Loucy (cell line): Measurements from ENCODE around the gene HSD17B8.
A peak's percentile ranks its signal among the peaks of the same experiment; 100 is the strongest.

ENCODE experiments used
- H2AFZ ChIP-seq: fragments of 200-600 bp; sonication (generic); 2 replicates; pipeline ENCODE4 v1.6.0; 2016; ENCODE audit warnings: antibody characterized with exemption, mild to moderate bottlenecking, low read length, moderate library complexity
- H3F3A ChIP-seq: fragments of 200-600 bp; 2 replicates; pipeline ENCODE4 v1.6.0; 2016; ENCODE audit warnings: antibody characterized with exemption, low read depth, mild to moderate bottlenecking
- H3K27me3 ChIP-seq: fragments of 200-600 bp; sonication (generic); 2 replicates; pipeline ENCODE4 v1.6.1; 2014; ENCODE audit warnings: low read length, mild to moderate bottlenecking; ENCODE audit not compliant: insufficient read depth, poor library complexity, severe bottlenecking
- H3K36me3 ChIP-seq: fragments of 200-600 bp; sonication (generic); 2 replicates; pipeline ENCODE4 v1.6.1; 2016; ENCODE audit warnings: low read length; ENCODE audit not compliant: insufficient read depth
- H3K4me1 ChIP-seq: fragments of 200-600 bp; sonication (generic); 2 replicates; pipeline ENCODE4 v1.5.1; 2014; ENCODE audit warnings: low read length, mild to moderate bottlenecking; ENCODE audit not compliant: insufficient read depth, poor library complexity, severe bottlenecking
- H3K4me2 ChIP-seq: fragments of 200-600 bp; sonication (generic); 2 replicates; pipeline ENCODE4 v1.6.0; 2014; ENCODE audit warnings: antibody characterized with exemption, low read length, low read depth, mild to moderate bottlenecking; ENCODE audit not compliant: poor library complexity, severe bottlenecking
- H3K4me3 ChIP-seq: fragments of 200-600 bp; sonication (generic); 2 replicates; pipeline ENCODE4 v1.5.1; 2014; ENCODE audit warnings: low read length, mild to moderate bottlenecking, mixed read lengths; ENCODE audit not compliant: poor library complexity, severe bottlenecking
- H3K79me2 ChIP-seq: fragments of 200-600 bp; sonication (generic); 2 replicates; pipeline ENCODE4 v1.6.1; 2014; ENCODE audit warnings: low read length; ENCODE audit not compliant: insufficient read depth
- H3K9ac ChIP-seq: fragments of 200-600 bp; sonication (generic); 2 replicates; pipeline ENCODE4 v1.6.0; 2014; ENCODE audit warnings: mild to moderate bottlenecking, low read depth, low read length, moderate library complexity; ENCODE audit not compliant: poor library complexity, severe bottlenecking
- H3K9me2 ChIP-seq: fragments of 200-600 bp; sonication (generic); replicated peaks from 2 replicates; pipeline ENCODE4 v1.6.1; 2016; ENCODE audit warnings: low read depth, low read length, mixed read lengths
- H3K9me3 ChIP-seq: fragments of 200-600 bp; sonication (generic); 2 replicates; pipeline ENCODE4 v1.6.1; 2014; ENCODE audit warnings: mild to moderate bottlenecking, antibody characterized with exemption, low read length, low read depth; ENCODE audit not compliant: insufficient read depth
- H4K20me1 ChIP-seq: fragments of 200-600 bp; sonication (generic); 2 replicates; pipeline ENCODE4 v1.6.0; 2014; ENCODE audit warnings: antibody characterized with exemption, low read length, mild to moderate bottlenecking; ENCODE audit not compliant: insufficient read depth, poor library complexity, severe bottlenecking
- CTCF ChIP-seq: fragments of 200-600 bp; sonication (generic); conservative IDR thresholded peaks from 2 replicates; pipeline ENCODE4 v1.5.1; 2014; ENCODE audit warnings: mild to moderate bottlenecking, antibody characterized with exemption, low read length
- EZH2phosphoT487 ChIP-seq: fragments of 200-600 bp; IDR thresholded peaks from 2 replicates; pipeline ENCODE4 v1.6.1; 2018; ENCODE audit warnings: antibody characterized with exemption, mild to moderate bottlenecking, moderate library complexity, borderline replicate concordance

The HSD17B8 gene

GRCh38 chr6:33237741-33238140 lies 33.3 kb downstream of the HSD17B8 start:
- peaks cover 4% of the 10 kb centered on the region for H3K4me1 ChIP-seq
- H3K4me2 ChIP-seq: no peak overlapping the region

GRCh38 chr6:33241968-33242367 lies 37.5 kb downstream of the HSD17B8 start:
- H3K4me2 ChIP-seq: no peak overlapping the region
- no peaks in the 10 kb centered on the region for H4K20me1 ChIP-seq
- no peak overlapping the region for H3K9ac ChIP-seq
- no peak overlapping the region for H2AFZ ChIP-seq
- H3K9me2 ChIP-seq: no peaks in the 10 kb centered on the region
- H3K4me3 ChIP-seq: no peak overlapping the region
- no peaks in the 10 kb centered on the region for H3K27me3 ChIP-seq
- H3F3A ChIP-seq: no peaks in the 10 kb centered on the region
- no peaks in the 10 kb centered on the region for H3K36me3 ChIP-seq
- TF ChIP-seq EZH2phosphoT487 (no peak), CTCF (no peak)
- no peaks in the 10 kb centered on the region for H3K4me1 ChIP-seq
- no peaks in the 10 kb centered on the region for H3K9me3 ChIP-seq
- H3K79me2 ChIP-seq: no peaks in the 10 kb centered on the region

More at GRCh38 chr6:33237741-33238140, 33.3 kb downstream of the HSD17B8 start:
- no peak overlapping the region for H3K9ac ChIP-seq
- H4K20me1 ChIP-seq: no peaks in the 10 kb centered on the region
- no peaks in the 10 kb centered on the region for H3K9me3 ChIP-seq
- no peaks in the 10 kb centered on the region for H3K36me3 ChIP-seq
- no peaks in the 10 kb centered on the region for H3K27me3 ChIP-seq
- H3K9me2 ChIP-seq: no peaks in the 10 kb centered on the region
- TF ChIP-seq EZH2phosphoT487: no peak
- H3K79me2 ChIP-seq: no peaks in the 10 kb centered on the region
- H2AFZ ChIP-seq: no peak overlapping the region
- H3K4me3 ChIP-seq: no peak overlapping the region
- no peaks in the 10 kb centered on the region for H3F3A ChIP-seq

- H2AFZ ChIP-seq: no peak overlapping the region
- TF ChIP-seq EZH2phosphoT487: no peak
- no peak for TF ChIP-seq CTCF
- no peaks in the 10 kb centered on the region for H3K36me3 ChIP-seq
- H3K4me2 ChIP-seq: no peak overlapping the region
- peaks cover 5% of the 10 kb centered on the region for H3K4me1 ChIP-seq
- H3F3A ChIP-seq: no peaks in the 10 kb centered on the region
- H3K4me3 ChIP-seq: no peak overlapping the region
- no peaks in the 10 kb centered on the region for H3K79me2 ChIP-seq
- H3K9me2 ChIP-seq: no peaks in the 10 kb centered on the region
- no peaks in the 10 kb centered on the region for H4K20me1 ChIP-seq
- H3K9ac ChIP-seq: no peak overlapping the region
- no peaks in the 10 kb centered on the region for H3K27me3 ChIP-seq
- H3K9me3 ChIP-seq: no peaks in the 10 kb centered on the region
Measured at GRCh38 chr6:33243476-33243875, 39.0 kb downstream of the HSD17B8 start.

- no peaks in the 10 kb centered on the region for H3K27me3 ChIP-seq
Measured at GRCh38 chr6:33247977-33248642, 43.7 kb downstream of the HSD17B8 start.

More at GRCh38 chr6:33247977-33248642, 43.7 kb downstream of the HSD17B8 start:
- peak overlapping the region; percentile 91 for H2AFZ ChIP-seq
- H3K4me2 ChIP-seq: peak overlapping the region; percentile 99
- peak; percentile 81 for TF ChIP-seq CTCF
- no peak for TF ChIP-seq EZH2phosphoT487
- H4K20me1 ChIP-seq: no peaks in the 10 kb centered on the region
- H3K9me2 ChIP-seq: no peaks in the 10 kb centered on the region
- H3K9ac ChIP-seq: peak overlapping the region; percentile 81
- H3K4me3 ChIP-seq: peak overlapping the region; percentile 86
- H3K9me3 ChIP-seq: no peaks in the 10 kb centered on the region
- peaks cover 13% of the 10 kb centered on the region for H3K79me2 ChIP-seq
- H3K36me3 ChIP-seq: peaks cover 4% of the 10 kb centered on the region; the same call in 1 of the 2 replicates
- H3K4me1 ChIP-seq: peaks cover 22% of the 10 kb centered on the region
- no peaks in the 10 kb centered on the region for H3F3A ChIP-seq
